HL-60 (cell line): ENCODE measurements around the gene IL3RA.

Source experiments
- DNase-seq, 2 experiments: peaks; one replicate each; pipeline ENCODE4 v3.0.0-alpha.2; 2010 to 2020; ENCODE audit warnings: low read depth in 1 of 2, low spot score in 1 of 2
- H3K27ac ChIP-seq: fragments of 250-450 bp; sonication (Bioruptor Pico); replicated peaks from 2 replicates; pipeline ENCODE4 v1.5.1; 2020; ENCODE audit warnings: mild to moderate bottlenecking, moderate library complexity
- H3K27me3 ChIP-seq: fragments of 250-450 bp; sonication (Bioruptor Pico); 2 replicates; pipeline ENCODE4 v1.5.1; 2021; ENCODE audit warnings: mild to moderate bottlenecking, moderate library complexity; ENCODE audit not compliant: insufficient read depth, poor library complexity, severe bottlenecking
- H3K4me3 ChIP-seq: replicated peaks from 2 replicates; pipeline ENCODE4 v1.5.1; 2011; ENCODE audit warnings: mild to moderate bottlenecking, control low read depth, low read length; ENCODE audit not compliant: insufficient read depth
- CTCF ChIP-seq: IDR thresholded peaks from one replicate; pipeline ENCODE4 v1.5.1; 2011; ENCODE audit warnings: low read length, control low read depth, inconsistent platforms; ENCODE audit not compliant: insufficient read depth
- GABPA ChIP-seq: IDR thresholded peaks from 2 replicates; pipeline ENCODE4 v1.6.1; 2012; ENCODE audit warnings: low read depth
- POLR2AphosphoS5 ChIP-seq: IDR thresholded peaks from 2 replicates; pipeline ENCODE4 v1.6.1; 2012; ENCODE audit warnings: low read depth
- REST ChIP-seq: IDR thresholded peaks from 2 replicates; pipeline ENCODE4 v1.6.1; 2012; ENCODE audit warnings: low read depth; ENCODE audit not compliant: insufficient replicate concordance
- SPI1 ChIP-seq: IDR thresholded peaks from 2 replicates; pipeline ENCODE4 v1.6.1; 2012; ENCODE audit warnings: low read depth, mild to moderate bottlenecking, borderline replicate concordance

IL3RA gene

GRCh38 chrX:1416327-1416784 is 79.8 kb downstream of the IL3RA start:
- no peak for TF ChIP-seq POLR2AphosphoS5
- no peak for TF ChIP-seq REST
- TF ChIP-seq GABPA = no peak
- no peak for TF ChIP-seq CTCF
- no peak for TF ChIP-seq SPI1
- Histone ChIP-seq H3K4me3 (no peak overlapping the region), H3K27me3 (no peaks in the 10 kb centered on the region), H3K27ac (no peak overlapping the region)
- DNase-seq = no peak

GRCh38 chrX:1416965-1417760 is 80.6 kb downstream of the IL3RA start:
- Histone ChIP-seq H3K27ac (no peak overlapping the region), H3K4me3 (no peak overlapping the region), H3K27me3 (no peaks in the 10 kb centered on the region)
- no peak for DNase-seq
- TF ChIP-seq SPI1 (no peak), GABPA (no peak), REST (no peak), POLR2AphosphoS5 (0 out of 2 replicates have a peak, but pooled peaks have one; percentile 28), CTCF (no peak)

- Histone ChIP-seq H3K4me3 (no peak overlapping the region), H3K27ac (no peak overlapping the region), H3K27me3 (no peaks in the 10 kb centered on the region)
- TF ChIP-seq GABPA = no peak
- TF ChIP-seq REST = no peak
- no peak for TF ChIP-seq SPI1
- TF ChIP-seq POLR2AphosphoS5 = no peak; the same call in 1 of the 2 replicates
- TF ChIP-seq CTCF = no peak
- DNase-seq = no peak
Observed at GRCh38 chrX:1417921-1418771, 81.6 kb downstream of the IL3RA start.
